GM19240 (cell line): Measurements from ENCODE around the gene RAP2B.
"Not testable (repeated sequence)": the region's sequence is repeated elsewhere in the genome, so short reads cannot be mapped to it uniquely, and the experiment has no call there.

Experiments
- DNase-seq: peaks from one replicate; pipeline ENCODE4 v3.0.0; 2011; ENCODE audit warnings: low spot score; ENCODE audit not compliant: insufficient read length

Gene RAP2B

DNA sequence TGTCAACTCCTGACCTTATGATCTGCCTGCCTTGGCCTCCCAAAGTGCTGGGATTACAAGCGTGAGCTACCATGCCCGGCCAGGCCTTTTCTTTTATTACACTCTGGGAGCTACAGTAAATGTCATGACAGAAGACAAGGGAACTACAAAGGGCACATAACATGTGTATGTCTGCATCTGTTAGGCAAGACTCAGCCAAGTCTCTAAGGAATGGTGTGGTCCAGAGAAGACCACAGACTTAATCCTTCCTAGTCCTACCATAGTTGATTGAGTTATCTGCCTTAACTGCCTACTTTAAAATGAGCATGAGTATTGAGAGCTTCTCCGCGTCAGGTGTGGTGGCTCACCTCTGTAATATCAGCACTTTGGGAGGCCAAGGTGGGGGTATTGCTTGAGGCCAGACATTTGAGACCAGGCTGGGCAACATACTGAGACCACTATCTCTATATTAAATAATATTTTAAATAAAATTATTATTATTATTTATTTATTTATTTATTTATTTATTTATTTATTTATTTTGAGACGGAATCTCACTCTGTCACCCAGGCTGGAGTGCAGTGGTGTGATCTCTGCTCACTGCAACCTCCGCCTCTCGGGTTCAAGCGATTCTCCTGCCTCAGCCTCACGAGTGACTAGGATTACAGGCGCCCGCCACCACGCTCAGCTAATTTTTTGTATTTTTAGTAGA is 31.9 kb downstream of the RAP2B start:
- DNase-seq, result not testable (repeated sequence)

- DNase-seq, result no peak
These were observed 33.4 kb downstream of the RAP2B start for GRCh38 chr3:153195349-153195879.

DNA sequence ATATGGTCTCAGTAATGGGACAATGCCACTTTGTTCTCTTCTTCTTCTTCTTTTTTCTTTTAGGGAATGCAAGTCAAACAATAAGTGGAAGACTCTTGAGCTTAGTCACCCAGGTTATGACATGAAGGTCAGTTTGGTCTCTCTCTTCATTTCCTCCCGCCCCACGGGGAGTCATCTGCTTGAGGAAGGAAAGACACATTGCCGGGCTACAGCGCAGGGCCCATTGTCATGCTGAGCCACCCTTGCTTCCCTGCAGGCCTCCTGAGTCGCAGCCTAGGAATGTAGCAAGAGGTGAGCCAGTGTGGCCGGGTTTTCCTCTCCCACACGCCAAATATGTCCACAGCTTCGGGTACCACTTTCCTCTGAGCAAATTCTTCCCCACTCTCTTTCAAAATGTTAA is 47.6 kb downstream of the RAP2B start:
- DNase-seq, result no peak

GRCh38 chr3:153210146-153210545 is 48.1 kb downstream of the RAP2B start:
- DNase-seq, result no peak

DNA sequence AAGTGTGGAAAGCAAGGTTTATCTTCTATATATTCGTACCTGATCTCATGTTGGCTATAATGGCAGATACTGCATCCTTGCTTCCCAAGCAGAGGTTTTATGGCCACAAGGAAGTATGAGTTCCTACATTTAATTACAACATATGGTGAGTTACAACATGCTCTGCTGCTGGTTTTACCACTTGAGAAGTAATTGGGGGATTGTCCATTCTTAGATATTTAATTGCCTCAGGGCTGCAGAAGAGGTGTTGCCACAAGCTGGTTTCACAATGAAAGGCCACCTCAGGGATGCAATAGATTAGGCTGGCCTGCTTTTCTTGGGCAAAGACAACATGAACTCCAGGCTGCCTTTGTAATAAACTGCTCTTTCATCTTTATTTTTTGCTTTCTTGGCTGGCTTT is 48.6 kb downstream of the RAP2B start:
- DNase-seq, result no peak

GRCh38 chr3:153215497-153215896 is 53.5 kb downstream of the RAP2B start:
- no peak for DNase-seq

DNA sequence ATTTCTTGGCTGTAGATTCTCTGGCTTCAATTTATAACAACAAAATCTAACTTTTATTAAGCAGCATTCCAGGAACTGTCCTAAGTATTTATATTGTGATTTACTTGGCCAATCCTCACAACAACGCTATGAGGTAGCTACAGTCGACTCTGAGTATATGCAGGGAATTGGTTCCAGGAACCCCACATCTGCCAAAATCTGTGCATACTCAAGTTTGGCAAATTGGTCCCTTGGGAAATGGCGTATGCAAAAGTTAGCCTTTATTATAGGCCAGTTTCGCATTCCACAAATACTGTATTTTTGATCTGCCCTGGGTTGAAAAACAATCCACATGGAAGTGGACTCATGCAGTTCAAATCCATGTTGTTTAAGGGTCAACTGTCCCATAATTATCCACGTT is 53.9 kb downstream of the RAP2B start:
- DNase-seq, result no peak

- no peak for DNase-seq
These were observed 54.9 kb downstream of the RAP2B start for GRCh38 chr3:153216928-153217327.

DNA sequence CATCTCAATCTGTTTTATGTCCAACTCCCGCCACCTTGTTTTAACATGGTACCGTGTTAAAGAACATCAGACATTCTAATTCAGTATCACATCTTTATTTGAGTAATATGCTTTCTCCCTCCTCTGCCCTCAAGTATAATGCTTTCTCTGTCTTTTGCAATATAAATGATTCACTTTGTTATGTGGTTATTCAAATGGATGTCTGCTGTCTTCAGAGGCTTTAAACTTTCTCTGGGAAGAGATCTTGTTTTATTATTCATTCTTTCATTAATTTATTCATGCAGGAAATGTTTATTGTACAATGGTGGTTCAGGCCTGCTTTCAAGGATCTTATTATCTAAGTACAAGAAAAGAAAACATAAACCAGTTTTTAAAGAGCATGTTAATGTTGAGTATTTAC is 57.1 kb downstream of the RAP2B start:
- DNase-seq, result no peak
